HG02852 (cell line): ENCODE measurements around the gene TENT4B.
"Not testable (repeated sequence)": the region's sequence is repeated elsewhere in the genome, so short reads cannot be mapped to it uniquely, and the experiment has no call there.

Experiments used
- ATAC-seq: cut with Tn5 transposase; IDR thresholded peaks from one replicate; pipeline ENCODE4 v1.9.1; 2021; ENCODE audit warnings: mild to moderate bottlenecking, moderate library complexity; ENCODE audit not compliant: unreplicated experiment

Gene TENT4B

DNA sequence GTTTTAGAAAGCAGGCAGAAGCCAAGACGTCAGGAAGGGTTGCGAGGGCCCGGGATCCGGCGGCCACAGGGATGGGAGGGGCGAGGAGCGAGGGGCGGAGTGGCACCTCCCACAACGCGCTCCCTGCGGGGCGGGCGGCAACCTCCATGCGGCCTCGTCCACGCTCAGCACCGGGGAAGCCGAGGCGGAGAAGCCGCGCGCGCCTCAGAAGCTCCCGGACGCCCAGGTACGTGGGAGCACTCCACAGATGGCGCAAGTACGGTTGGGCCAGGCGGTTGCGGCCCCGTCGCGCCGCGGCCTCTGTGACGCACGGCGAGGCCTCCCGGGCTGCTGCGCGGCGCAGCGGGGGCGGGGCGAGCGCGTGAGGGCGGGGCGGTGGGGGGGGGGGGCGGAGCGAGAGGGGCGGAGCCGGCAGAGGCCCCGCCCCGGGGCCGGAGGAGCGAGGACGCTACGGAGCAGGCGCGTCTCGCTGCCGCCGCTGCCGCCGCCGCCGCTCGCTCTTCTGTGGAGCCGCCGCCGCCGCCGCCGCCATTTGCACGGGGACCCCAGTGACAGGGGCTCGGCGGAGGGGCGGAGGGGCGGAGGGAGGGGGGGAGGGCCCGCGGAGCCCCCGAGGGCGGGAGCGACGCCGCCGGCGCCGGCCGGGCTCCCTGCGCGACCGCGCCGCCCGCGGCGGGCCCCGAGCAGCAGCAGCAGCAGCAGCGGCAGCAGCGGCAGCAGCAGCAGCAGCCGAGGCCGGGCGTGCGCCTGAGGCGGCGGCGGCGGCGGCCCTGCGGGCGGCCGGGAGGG lies at the start of gene TENT4B:
TENT4B (plus strand) TSS at position 500 of the 789 bp plus-strand sequence. CDS start 316 bp downstream, outside the sequence.
- ATAC-seq: peak; percentile 72

DNA sequence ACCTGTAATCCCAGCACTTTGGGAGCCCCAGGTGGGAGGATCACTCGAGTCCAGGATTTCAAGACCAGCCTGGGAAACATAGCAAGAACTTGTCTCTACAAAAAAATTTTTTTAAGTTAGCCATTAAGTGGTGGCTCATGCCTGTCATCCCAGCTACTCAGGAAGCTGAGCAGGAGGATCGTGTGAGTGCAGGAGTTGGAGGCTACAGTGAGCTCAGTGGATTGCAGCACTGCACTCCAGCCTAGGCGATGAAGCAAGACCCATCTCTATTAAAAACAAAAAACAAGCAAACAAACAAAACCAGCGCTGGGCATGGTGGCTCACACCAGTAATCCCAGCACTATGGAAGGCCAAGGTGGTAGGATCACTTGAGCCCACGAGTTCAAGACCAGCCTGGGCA lies 49.3 kb upstream of the TENT4B start:
- no peak for ATAC-seq

DNA sequence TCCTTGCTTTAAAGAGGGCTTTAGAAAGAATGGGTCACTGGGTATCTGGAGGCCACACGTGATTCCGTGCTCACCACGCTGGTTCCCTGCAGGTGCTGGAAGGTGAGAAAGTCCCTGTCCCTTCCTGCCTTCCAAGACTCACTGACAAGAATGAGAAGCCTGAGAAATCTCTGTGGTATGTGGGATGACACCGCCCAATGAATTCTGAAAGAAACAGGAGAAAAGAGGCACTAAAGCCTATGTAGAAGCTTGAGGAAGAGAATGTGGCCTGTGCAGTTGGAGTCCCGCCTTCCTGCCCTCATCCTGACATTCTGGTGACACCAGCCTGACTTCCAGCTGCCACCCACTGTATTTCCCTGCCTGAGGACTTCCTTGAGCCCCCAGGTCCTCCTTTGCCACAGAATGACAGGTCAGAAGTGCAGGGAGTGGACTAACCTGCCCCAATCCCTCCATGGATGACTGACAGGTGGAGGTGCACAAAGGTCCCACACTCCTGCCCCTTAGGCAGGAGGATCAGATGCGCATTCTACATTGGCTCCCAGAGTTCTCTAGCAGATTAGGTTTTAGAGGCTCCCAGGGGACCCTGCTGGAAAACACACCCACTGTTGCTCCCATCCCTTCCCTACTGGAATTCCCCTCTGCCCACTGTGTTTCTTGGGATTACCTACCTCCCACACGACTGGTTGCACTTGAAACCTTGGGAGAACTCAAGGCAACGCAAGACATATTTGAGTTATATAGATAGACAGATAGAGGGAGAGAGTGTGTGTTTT lies 38.6 kb upstream of the TENT4B start:
- no peak for ATAC-seq

DNA sequence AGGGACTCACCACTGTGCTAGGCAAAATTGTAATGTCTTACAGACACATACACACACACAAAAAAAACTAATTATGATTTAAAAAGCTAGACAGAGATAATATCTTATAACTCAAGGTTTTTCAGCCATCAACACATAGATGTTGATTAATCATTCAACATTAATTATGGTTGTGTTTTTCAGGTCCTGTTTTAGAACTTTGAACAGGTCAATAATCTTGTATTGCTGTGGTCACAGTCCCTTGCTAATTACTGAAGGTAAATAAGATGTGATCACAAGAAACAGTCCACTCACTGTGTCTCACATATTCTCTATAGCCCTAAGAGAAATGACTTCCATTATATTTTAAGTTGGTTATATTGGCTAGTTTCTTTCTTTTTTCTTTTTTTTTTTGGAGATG lies 32.4 kb upstream of the TENT4B start:
- ATAC-seq: no peak

DNA sequence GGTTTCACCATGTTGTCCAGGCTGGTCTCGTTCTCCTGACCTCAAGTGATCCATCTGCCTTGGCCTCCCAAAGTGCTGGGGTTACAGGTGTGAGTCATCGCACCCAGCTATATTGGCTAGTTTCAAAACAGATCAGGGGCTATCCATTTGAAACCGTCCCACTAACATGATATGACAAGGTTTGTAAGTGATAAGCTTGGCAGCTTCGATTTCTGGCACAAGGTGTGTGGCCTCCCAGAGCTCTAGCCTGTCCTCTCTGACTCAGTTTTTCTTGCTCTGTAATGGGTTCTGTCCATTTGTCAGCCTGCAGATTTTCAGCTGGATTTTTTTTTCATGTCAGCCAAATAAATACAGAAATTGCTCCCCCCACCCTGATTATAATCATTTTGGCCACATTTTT lies 31.8 kb upstream of the TENT4B start:
- peak; percentile 54 for ATAC-seq

DNA sequence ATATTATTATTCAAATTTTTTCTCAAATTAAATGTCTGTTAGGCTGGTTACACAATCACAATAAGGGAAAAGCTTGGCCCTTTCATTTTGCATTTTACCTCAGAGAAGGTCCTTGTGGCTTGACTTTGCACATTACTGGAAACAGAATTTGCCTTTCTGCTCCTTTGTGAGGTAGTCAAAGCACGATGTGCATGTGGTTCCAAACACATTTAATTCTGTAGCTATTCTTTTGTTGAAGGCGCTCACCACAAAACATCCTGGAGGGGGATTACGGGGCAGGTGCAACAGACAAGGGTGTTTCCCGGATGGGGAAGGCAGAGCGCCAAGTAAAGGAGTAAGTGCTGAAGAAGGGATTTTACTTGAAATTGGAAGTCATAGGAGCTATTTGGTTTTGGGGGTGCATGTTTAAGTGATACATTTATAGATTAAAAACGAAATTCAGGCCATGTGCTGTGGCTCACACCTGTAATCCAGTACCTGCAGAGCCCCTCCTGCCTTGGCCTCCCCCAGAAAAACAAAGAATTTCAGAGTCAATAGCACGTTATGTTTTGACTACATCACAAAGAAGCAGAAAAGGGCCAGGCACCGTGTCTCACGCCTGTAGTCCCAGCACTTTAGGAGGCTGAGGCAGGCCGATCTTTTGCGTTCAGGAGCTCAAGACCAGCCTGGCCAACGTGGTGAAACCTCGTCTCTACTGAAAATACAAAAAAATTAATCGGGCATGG lies 31.2 kb upstream of the TENT4B start:
- peak; percentile 55 for ATAC-seq

DNA sequence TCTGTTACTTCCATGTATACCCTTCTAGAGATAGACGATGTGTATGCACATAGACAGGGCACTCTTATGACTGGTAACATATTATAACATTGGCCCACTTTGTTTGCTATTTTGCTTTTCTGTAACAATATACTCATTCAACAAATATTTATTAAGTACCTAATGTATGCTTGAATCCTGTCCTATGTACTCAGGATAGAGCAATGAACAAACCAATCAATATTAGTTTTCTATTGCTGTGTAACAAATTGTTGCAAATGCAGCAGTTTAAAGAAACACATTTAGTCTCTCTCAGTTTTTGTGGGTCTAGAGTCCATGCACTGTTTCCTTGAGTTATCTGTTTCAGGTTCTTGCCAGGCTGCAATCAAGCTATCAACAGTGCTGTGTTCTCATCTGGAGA lies 29.7 kb upstream of the TENT4B start:
- no peak for ATAC-seq

DNA sequence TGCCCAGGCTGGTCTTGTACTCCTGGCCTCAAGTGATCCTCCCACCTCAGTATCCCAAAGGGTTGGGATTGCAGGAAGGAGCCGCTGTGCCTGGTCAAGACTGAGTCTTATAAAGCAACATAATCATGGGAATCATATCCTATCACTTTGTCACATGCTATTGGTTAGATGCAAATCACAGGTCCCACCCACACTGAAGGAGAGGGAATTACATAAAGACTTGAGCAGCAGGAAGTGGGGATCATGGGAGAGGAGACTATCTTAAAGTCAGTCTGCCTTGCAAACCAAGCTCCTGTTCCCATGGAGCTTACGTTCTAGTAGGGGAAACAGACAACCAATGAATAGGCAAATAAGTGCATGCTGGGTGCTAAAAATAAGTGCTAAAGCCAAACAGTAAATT lies 28.3 kb upstream of the TENT4B start:
- no peak for ATAC-seq

DNA sequence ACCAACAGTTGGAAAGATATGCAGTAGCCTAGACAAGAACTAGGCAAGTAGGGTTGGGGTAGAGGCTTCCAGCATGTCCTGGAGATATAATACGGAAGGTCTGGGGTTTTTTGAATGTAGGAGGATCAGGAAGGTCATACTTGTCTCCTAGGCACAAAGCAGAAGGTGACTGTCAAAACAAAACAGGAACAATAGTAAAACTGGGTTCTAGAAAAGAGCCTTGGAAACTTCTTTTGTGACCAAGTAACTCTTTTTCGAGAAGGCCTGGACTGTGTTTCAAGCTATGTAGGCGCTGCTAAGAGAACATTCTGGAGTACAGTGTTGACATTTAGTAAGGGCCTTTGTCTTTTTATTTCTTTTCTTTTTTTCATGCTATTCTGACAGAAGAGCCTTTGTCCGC lies 26.9 kb upstream of the TENT4B start:
- no peak for ATAC-seq

DNA sequence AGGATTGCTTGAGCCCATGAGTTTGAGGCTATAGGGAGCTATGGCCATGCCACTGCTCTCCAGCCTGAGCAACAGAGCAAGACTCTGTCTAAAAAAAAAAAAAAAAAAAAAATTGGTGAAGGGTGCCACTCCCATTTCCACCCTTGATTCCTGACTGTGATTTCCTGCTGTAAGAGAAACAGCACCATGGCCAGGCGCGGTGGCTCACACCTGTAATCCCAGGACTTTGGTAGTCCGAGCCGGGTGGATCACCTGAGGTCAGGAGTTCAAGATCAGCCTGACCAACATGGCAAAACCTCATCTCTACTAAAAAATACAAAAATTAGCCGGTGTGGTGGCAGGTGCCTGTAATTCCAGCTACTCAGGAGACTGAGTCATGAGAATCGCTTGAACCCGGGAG lies 20.5 kb upstream of the TENT4B start:
- ATAC-seq: not testable (repeated sequence)

DNA sequence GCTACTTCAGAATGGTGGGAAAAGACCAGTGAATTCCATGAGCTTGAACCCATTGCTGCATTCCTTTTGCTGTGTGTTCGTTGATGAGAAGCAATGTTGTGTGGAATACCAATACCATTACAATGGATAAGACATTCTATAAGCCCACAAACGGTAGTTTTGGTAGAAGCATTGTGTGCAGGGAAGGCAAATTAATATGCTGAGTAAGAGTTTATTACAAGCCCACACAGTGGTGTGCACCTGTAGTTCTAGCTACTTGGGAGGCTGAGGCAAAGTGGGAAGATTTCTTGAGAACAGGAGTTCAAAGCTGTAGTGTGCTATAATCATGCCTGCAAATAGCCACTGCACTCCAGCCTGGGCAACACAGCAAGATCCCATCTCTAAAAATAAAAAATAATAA lies 19.9 kb upstream of the TENT4B start:
- no peak for ATAC-seq

DNA sequence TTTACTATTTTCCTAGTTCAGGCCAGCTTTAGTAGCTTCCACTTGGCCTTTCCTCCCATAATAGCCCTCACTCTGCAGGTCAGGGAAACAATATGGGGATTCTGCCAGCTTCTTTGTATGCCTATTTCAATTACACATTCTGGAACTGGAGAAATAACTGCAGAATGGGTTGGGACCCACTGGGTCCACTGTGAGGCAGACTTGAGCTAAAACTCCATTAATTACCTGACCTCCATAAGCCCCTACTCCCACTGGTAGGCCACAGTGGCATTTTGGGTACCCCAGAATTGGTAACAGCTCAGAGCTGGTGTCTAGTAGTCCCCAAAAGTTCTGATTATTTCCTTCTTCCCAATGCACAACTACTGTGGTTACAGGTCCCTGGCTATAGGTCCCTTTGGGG lies 16.7 kb upstream of the TENT4B start:
- ATAC-seq: no peak

DNA sequence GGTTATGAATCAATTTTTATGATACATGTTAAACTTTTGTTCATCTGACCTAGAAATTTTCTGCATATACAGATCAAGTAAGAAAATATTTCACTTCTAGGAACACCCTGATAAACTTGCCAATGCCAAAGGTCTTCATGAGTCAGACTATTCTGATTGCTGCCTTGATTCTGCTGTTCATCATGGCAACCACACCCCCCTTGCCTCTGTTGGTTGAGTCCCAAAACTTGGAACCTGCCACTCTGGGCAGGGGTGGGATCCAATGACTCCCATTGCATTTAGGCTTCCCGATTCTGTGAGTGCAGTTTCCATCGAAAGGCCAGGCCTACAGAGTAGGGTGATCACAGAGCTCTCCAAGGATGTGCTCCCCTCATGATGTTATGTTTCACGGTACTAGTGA lies 15.8 kb upstream of the TENT4B start:
- ATAC-seq: no peak

DNA sequence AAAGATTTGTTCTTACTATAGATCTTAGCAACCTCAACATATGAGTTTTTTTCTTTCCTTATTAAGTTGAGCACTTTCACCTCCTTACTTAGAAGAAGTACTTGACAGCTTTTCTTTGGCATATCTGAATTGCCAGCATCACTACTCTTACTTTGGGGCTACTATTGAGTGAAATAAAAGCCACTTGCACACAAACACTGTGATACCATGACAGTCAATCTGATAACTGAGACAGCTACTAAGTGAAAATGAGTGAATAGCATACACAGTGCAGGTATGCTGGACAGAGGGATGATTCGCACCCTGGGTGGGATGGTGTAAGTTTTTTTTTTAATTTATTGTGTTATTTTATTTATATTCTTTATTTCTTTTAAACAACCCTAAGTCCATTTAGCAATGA lies 13.5 kb upstream of the TENT4B start:
- no peak for ATAC-seq

DNA sequence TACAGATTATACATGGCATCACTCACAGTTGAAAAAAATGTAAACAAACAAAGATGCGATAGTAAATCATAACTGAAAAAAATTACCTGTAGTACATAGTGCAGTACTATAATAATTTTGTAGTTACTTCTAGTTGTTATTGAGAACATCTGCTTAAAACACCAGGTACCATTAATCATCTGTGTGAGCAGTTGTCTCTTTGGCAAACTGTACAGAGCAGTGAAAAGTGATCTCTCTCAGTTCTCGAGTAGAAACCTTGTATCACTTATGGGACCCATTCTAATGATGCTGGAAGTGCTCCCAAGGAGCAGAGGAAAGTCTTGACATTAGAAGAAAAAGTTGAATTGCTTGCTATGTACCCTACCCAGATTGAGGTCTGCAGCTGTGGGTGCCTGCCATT lies 8.9 kb upstream of the TENT4B start:
- no peak for ATAC-seq

DNA sequence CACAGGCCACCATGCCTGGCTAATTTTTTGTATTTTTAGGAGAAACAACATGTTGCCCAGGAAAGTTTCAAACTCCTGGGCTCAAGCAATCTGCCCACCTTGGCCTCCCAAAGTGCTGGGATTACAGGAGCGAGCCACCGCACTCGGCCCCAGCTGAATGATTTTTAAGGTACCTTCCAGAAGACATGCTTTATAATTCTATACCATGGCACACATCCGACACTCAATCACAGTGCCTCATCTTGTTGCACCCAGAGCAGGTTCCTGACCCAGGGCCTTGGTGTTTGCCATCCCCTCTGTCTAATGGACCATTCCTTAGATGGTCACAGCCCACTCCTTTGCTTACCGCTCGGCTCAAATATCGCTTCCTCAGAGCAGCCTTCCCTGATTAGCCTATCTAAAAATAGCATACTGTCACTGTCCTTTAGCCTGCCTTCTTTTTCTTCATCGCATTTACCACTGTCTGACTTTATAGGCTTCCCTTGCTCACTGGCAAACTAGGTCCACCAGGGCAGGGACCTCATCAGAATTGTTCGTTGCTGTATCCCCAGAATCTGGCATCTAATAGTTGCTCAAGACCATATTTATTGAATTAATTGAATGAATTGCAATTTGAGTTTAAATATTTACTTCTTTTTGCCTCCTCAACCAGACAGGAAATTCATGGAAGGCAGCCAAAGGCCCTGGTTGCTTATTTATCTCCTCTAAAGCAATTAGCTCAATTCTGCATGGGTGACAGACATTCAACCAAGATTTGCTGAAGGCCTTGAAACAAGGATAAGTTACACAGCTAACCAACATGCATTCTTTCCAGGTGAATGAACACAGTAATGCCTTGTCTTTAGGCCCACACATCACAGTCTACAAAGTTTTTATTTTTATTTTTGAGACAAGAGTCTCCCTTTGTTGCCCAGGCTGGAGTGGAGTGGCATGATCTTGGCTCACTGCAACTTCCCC lies 6.3 kb upstream of the TENT4B start:
- ATAC-seq: no peak

DNA sequence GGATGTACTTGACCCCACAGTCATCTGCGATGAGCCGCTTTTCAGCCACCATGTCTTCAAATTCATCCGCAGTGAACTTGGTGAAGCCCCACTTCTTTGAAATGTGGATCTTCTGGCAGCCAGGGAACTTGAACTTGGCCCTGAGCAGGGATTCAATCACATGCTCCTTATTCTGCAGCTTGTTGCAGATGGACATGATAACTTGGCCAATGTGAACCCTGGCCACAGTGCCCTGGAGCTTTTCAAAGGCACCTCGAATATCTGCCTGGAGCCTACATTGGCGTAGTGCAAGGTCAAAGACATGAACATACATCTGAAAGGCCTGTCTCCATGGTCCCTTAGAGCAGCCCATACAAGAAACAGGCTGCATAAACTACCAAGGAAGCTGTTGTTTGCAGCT lies 1.8 kb upstream of the TENT4B start:
- ATAC-seq: no peak

DNA sequence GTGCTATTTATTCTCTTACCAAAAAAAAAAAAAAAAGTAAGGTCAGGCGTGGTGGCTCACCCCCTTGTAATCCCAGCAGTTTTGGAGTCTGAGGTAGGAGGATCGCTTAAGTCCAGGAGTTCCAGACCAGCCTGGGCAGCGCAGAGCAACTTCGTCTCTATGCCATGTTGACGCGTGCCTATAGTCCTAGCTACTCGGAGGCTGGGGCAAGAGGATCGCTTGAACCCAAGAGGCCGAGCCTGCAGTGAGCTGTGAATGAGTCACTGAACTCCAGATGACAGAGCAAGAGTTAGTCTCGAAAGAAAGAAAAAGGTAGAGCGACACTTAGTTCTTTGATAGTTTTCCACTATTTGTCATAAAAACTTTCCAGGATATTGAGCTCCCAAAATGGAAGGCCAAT lies 1.4 kb upstream of the TENT4B start:
- ATAC-seq: no peak

DNA sequence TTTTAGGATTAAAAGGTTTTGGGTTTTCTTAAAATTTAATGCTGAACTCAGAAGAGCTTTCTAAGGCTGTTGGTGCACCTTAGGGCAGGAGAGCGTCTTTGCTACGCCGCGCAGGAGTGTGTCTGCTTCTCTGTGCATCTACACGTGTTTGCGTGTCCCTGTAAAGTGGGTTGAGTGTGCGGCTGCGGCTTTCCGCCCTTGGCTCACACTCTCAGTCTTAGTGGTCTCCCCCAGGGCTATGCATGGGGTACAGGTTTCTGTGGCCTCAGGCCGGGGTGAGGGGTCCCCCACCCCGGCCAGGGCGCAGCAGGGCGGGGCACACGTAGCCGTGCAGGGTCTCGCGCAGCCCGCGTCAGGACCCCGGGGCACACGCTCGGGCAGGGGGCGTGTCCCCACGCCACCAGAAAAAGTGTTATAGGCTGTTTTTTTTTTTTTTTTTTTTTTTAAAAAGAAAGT lies 727 bp upstream of the TENT4B start:
- peak; percentile 53 for ATAC-seq

DNA sequence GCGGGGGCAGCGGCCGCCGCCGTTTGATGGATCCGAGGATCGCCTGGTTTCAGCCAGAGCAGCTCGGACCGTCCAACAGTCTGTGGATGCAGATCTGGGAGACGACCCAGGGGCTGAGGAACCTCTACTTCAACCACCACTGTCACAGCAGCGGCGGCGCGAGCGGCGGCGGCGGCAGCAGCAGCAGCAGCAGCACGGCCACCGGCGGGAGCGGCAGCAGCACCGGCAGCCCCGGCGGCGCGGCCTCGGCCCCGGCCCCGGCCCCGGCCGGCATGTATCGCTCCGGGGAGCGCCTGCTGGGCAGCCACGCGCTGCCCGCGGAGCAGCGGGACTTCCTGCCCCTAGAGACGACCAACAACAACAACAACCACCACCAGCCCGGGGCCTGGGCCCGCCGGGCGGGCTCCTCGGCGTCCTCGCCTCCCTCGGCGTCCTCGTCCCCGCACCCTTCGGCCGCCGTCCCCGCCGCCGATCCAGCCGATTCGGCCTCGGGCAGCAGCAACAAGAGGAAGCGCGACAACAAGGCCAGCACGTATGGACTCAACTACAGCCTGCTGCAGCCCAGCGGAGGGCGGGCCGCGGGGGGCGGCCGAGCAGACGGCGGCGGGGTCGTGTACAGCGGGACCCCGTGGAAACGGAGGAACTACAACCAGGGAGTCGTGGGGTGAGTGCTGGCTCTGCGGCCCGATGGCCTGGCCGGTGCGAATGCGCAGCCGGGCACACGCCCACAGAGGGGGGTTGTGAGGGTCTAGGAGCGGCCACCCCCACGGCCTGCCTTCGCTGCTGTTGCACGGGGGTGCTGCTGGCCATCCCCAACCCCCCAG lies 702 bp downstream of the TENT4B start:
- ATAC-seq: peak; percentile 11
